ENCODE measurements around the gene TTYH1.

DNA sequence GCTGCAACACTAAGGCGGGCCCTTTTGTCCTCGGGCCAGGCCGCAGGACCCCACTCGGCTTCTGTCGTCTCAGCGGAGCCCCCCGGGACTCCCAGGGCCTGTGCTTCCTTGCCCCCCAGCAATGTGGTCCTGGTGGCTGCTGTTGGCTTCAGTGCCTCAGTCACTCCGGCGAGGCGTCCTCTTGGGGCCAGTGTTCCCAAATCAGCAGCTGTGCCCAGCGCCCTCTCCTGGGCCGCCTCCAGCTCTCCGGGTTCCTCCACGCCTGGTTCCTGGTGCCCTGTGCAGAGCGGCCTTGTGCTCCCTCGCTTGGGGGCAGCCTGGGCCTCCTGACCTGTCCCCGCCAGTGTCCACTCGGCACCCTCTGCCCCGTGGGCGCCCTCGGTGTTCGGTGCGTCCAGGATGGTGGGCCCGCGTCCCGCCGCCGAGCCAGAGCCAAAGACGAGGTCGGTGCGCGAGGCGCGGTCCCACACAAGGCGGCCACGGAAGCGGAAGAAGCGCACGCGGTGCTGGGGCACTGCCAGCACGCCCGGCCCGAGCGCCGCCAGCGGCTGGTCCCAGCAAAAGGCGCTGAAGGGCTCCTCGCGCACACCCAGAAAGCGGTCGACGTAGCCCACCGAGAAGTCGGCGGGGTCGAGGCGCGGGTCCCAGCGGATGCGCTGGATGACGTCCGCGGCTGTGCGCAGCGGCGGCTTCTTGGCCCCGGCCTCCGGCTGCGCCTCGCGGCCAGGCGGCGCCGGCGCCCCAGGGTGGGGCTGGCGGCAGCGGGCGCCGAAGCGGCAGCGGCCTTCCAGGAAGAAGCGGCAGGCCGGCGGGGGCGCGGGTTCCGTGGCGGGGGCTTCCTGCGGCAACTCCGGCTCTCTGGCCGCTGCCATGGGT is 47.6 kb downstream of the TTYH1 start:
- TF ChIP-seq, protein P1, sequence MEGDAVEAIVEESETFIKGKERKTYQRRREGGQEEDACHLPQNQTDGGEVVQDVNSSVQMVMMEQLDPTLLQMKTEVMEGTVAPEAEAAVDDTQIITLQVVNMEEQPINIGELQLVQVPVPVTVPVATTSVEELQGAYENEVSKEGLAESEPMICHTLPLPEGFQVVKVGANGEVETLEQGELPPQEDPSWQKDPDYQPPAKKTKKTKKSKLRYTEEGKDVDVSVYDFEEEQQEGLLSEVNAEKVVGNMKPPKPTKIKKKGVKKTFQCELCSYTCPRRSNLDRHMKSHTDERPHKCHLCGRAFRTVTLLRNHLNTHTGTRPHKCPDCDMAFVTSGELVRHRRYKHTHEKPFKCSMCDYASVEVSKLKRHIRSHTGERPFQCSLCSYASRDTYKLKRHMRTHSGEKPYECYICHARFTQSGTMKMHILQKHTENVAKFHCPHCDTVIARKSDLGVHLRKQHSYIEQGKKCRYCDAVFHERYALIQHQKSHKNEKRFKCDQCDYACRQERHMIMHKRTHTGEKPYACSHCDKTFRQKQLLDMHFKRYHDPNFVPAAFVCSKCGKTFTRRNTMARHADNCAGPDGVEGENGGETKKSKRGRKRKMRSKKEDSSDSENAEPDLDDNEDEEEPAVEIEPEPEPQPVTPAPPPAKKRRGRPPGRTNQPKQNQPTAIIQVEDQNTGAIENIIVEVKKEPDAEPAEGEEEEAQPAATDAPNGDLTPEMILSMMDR (IDR thresholded peaks at IDR 0.05): no peak
- no peak for TF ChIP-seq POLR2A (IDR thresholded peaks at IDR 0.05)
